Activated CD4-positive, alpha-beta T cell treated with anti-CD3 and anti-CD28 coated beads for 36 hours (primary cell): ENCODE data around the gene RABGAP1L. TPM values are rescaled to one million over a fixed set of nuclear protein-coding genes. Genes with fewer than 3 reads are reported as not detected.

Source experiments
- ATAC-seq: fragments of 200-7000 bp; cut with Tn5 transposase; one replicate; pipeline ENCODE4 v1.10.0; 2021; ENCODE audit warnings: mild to moderate bottlenecking, moderate library complexity
- CTCF ChIA-PET: fragments of 350-600 bp; sonication (Branson Sonifier 250); formaldehyde crosslinking; loops from one replicate; lab custom pipeline; 2021; ENCODE audit warnings: antibody characterized with exemption; lab: Charles Lee
- POLR2A ChIA-PET: fragments of 350-600 bp; sonication (Branson Sonifier 250); formaldehyde crosslinking; loops from one replicate; lab custom pipeline; 2021; ENCODE audit warnings: antibody characterized with exemption, inconsistent platforms; lab: Charles Lee
- DNase-seq: peaks from one replicate; pipeline ENCODE4 v3.0.0-alpha.2; 2020
- H3K27ac Mint-ChIP-seq: one replicate; pipeline ENCODE4 v1.8.0; 2021; ENCODE audit warnings: mixed read lengths
- H3K27me3 Mint-ChIP-seq: one replicate; pipeline ENCODE4 v1.8.0; 2021; ENCODE audit warnings: mixed read lengths
- H3K36me3 Mint-ChIP-seq: one replicate; pipeline ENCODE4 v1.8.0; 2021; ENCODE audit warnings: low read depth, mixed read lengths
- H3K4me1 Mint-ChIP-seq: one replicate; pipeline ENCODE4 v1.8.0; 2021; ENCODE audit warnings: mixed read lengths
- H3K4me3 Mint-ChIP-seq: one replicate; pipeline ENCODE4 v1.8.0; 2021; ENCODE audit warnings: mild to moderate bottlenecking, moderate library complexity, mixed read lengths
- H3K9me3 Mint-ChIP-seq: one replicate; pipeline ENCODE4 v1.8.0; 2021; ENCODE audit warnings: low read depth, mixed read lengths
- intact Hi-C, 2 experiments: fragments of 100-400 bp; cut with DNase I in 1 of 2; cut with micrococcal nuclease in 1 of 2; formaldehyde crosslinking; loops; one replicate each; pipeline versions ENCODE4 v1.14.2 to v1.15.1; 2022 to 2024; cut with DNase I, micrococcal nuclease
- total RNA-seq, 2 experiments: library from RNA; stranded (reverse); gene quantifications; one replicate each; pipeline ENCODE4 v1.2.3, GENCODE V29; 2021

RABGAP1L gene
- total RNA-seq, 2 experiments from 2014 or later: 22.6 to 29.9 TPM

DNA sequence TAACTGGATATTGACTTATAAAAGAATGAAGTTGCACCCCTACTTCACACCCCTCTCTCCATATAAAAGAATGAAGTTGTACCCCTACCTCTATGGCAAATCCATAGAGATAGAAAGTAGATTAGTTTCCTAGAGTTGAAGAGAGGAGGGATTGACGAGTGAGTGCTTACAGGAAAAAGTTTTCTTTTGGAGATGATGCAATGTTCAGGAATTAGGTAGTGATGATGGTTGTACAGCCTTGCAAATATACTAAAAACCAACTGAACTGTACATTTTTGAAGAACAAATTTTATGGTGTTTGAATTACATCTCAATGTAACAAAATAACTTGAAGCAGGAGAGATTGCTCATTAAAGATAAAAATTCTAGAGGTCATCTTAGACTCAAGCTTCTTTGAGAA, 561.3 kb downstream of the RABGAP1L start:
- Mint-ChIP-seq H3K4me1 (no peaks in the 10 kb centered on the region), H3K4me3 (no peak overlapping the region), H3K9me3 (peaks cover 1% of the 10 kb centered on the region), H3K36me3 (peaks cover 2% of the 10 kb centered on the region), H3K27ac (no peak overlapping the region), H3K27me3 (no peaks in the 10 kb centered on the region)
- no peak for ATAC-seq
- intact Hi-C loops: no loop called here
- no peak for DNase-seq
- POLR2A ChIA-PET: no interaction called here
- CTCF ChIA-PET: no interaction called here

DNA sequence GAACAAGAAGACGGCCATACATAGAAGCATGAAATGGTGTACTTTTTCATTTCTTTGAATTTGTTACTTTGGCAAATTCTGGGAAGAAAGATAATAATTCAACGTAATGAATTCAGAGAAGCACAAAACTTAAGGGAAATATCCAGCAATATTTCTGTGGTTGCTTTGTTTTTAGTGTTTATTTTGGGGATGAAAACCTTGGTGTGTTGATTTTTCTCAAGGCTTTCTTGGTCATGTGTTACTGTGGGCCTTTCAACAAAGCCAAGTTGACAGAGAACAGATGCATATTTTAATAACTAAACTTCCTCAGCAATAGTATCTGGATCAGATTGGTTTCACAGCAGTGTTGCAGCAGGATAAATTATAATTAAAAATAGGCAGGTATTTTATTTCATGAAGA, 561.9 kb downstream of the RABGAP1L start:
- Mint-ChIP-seq H3K9me3 (peaks cover 1% of the 10 kb centered on the region), H3K4me1 (no peaks in the 10 kb centered on the region), H3K4me3 (no peak overlapping the region), H3K36me3 (peaks cover 2% of the 10 kb centered on the region), H3K27ac (no peak overlapping the region), H3K27me3 (no peaks in the 10 kb centered on the region)
- DNase-seq: no peak
- ChIA-PET CTCF (no interaction called here), POLR2A (no interaction called here)
- intact Hi-C loops: no loop called here
- no peak for ATAC-seq

DNA sequence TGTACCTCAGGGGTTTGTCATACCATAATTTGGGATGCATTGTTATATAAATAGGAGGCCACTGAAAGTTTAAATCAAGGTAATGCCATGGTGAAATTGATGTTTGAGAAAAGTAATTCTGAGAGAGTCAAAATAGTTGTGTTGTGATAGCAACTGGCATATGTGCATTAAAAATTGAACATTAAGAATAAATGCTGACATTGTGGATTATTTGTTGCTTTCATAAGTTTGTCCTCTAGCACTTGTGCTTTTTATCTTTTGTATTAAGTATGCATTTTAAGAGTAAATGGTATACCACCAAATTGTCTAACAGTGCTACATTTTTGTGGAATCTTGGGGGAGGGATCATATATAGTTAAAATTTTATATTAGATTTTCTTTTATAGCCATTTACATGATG, 564.5 kb downstream of the RABGAP1L start:
- DNase-seq: no peak
- no peak overlapping the region for H3K27ac Mint-ChIP-seq
- POLR2A ChIA-PET: no interaction called here
- no peak for ATAC-seq
- H3K4me3 Mint-ChIP-seq: no peak overlapping the region
- CTCF ChIA-PET: interaction anchor here (0.8 kb wide), 1 partner anchor 461 kb away, joined by 3 read pairs; no protein-coding TSS in a partner anchor
- H3K4me1 Mint-ChIP-seq: no peaks in the 10 kb centered on the region
- no peaks in the 10 kb centered on the region for H3K27me3 Mint-ChIP-seq
- peaks cover 1% of the 10 kb centered on the region for H3K9me3 Mint-ChIP-seq
- peaks cover 2% of the 10 kb centered on the region for H3K36me3 Mint-ChIP-seq
- intact Hi-C loops: no loop called here

DNA sequence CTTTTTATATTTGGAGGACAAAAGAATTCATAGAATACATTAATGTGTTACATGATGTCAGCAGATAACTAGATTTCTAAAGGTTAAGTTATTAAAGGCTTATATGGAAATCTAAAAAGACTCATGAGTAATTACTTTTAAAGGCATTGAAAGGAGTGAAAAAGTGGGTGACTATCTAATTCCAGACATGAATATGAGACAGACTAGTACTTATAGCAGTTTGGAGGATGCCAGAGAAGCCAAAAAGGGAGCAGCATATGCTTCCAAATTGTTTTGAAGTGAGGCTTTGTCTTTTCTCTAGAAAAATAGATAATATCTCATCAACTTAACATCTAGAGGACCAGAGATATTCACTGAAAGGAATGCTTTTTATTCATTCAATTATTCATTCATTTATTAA, 564.9 kb downstream of the RABGAP1L start:
- peaks cover under 1% of the 10 kb centered on the region for H3K9me3 Mint-ChIP-seq
- H3K36me3 Mint-ChIP-seq: peaks cover 2% of the 10 kb centered on the region
- H3K4me1 Mint-ChIP-seq: no peaks in the 10 kb centered on the region
- CTCF ChIA-PET: no interaction called here
- H3K27me3 Mint-ChIP-seq: no peaks in the 10 kb centered on the region
- intact Hi-C loops: no loop called here
- H3K27ac Mint-ChIP-seq: no peak overlapping the region
- no peak overlapping the region for H3K4me3 Mint-ChIP-seq
- ATAC-seq: no peak
- POLR2A ChIA-PET: no interaction called here
- DNase-seq: no peak

DNA sequence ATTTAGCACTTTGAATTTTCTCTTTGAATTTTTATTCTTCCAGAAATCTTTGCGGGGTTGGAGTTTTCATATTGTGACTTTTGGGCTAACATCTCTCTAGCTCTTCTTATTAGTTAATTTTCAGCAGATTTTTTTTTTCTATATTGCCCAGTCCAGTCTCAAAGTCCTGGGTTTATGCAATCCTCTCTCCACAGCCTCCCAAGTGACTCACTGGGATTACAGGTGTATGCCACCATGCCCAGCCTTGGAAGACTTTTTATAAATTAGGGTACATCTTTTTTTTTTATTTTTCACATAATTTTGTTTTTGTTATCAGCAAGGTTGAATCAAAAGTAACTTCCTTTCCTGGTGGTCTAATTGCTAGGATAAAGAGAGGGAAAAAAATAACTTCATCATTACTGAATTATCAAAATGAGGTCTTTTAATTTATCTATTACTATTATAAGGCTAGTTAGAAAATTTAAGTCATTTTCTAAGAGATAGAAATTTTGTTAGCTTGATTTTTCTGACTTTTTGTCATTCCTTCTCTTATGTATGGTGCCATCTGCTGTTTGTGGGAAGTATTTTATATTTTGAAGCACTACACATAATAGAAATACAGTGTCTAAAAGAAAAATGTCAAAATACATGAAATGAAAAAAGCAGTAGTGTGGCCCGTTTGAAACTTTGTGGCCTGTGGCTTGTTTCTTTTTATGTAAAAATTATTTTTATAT, 567.0 kb downstream of the RABGAP1L start:
- no peak for DNase-seq
- ChIA-PET POLR2A (interaction anchor here (0.5 kb wide), 1 partner anchor 78 kb away, joined by 8 read pairs; no protein-coding TSS in a partner anchor), CTCF (interaction anchor here (0.5 to 2.8 kb wide), 7 partner anchors 14 to 1312 kb away, joined by 3 to 30 read pairs (median 3); no protein-coding TSS in a partner anchor)
- Mint-ChIP-seq H3K4me3 (no peak overlapping the region), H3K4me1 (no peaks in the 10 kb centered on the region), H3K27ac (no peak overlapping the region), H3K27me3 (no peaks in the 10 kb centered on the region), H3K9me3 (no peaks in the 10 kb centered on the region), H3K36me3 (no peaks in the 10 kb centered on the region)
- ATAC-seq: no peak
- intact Hi-C loops: loop anchor here (1.0 to 2.0 kb wide), 3 partner anchors 464 to 468 kb away; no protein-coding TSS in a partner anchor

DNA sequence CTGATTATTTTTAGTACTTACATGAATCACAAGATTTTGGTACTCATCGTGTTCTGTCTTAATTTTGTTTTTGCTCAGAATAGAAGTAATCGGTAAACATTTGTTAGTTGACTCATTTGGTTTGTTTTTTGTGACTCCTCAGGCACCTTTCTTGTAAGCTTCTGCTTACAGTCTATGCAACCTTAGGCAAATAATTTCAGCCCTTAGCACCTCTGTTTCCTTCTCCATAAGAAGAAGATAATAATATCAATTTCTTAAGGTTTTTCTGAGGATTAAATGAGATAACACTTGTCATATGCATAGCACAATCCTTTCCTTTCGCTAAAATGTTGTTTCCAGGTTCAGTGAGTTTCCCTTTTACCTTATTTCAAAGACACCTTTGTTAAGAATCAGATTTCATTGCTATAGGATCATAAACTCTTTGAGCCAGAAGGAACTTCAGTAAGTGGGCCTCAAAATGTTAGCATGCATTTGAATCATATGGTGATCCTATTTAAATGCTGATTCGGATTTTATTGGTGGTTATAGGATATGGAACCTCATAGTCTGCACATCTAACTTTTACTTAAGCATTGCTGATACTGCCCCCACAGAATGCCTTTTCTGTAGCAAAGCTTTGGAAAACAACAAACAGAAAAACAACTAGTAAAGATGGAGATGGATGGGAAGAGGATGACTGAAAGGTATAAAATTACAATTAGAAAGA, 567.7 kb downstream of the RABGAP1L start:
- no peaks in the 10 kb centered on the region for H3K36me3 Mint-ChIP-seq
- DNase-seq: no peak
- no peak for ATAC-seq
- no peaks in the 10 kb centered on the region for H3K27me3 Mint-ChIP-seq
- H3K9me3 Mint-ChIP-seq: no peaks in the 10 kb centered on the region
- intact Hi-C loops: loop anchor here (1.0 to 2.0 kb wide), 3 partner anchors 464 to 469 kb away; no protein-coding TSS in a partner anchor
- H3K4me1 Mint-ChIP-seq: no peaks in the 10 kb centered on the region
- ChIA-PET POLR2A (no interaction called here), CTCF (interaction anchor here (0.6 to 2.8 kb wide), 7 partner anchors 13 to 1459 kb away, joined by 3 to 30 read pairs (median 3); no protein-coding TSS in a partner anchor)
- no peak overlapping the region for H3K4me3 Mint-ChIP-seq
- no peak overlapping the region for H3K27ac Mint-ChIP-seq

DNA sequence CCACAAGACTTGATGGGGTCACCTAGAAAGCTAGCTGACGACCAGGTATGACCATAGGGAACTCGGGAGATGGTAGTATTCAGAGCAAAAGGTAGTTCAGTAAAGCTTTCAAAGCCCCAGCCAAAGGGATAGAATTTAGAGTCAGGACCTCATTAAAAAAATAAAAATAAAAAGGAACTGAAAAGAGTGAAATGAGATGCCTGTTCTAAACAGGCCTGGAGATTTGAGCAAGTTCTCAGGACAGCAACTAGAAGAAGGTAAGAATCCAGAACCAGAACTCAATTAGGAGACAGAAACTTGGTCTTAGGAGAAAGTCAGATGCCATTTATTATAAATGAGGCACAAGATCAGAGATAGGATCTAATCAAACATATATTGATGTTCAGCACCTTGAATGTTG, 575.0 kb downstream of the RABGAP1L start:
- Mint-ChIP-seq H3K9me3 (peaks cover 11% of the 10 kb centered on the region), H3K4me1 (no peaks in the 10 kb centered on the region), H3K36me3 (no peaks in the 10 kb centered on the region), H3K27ac (no peak overlapping the region), H3K4me3 (no peak overlapping the region), H3K27me3 (no peaks in the 10 kb centered on the region)
- ATAC-seq (no peak), DNase-seq (no peak)
- intact Hi-C loops: no loop called here
- CTCF ChIA-PET: interaction anchor here (0.6 to 1.6 kb wide), 3 partner anchors 20 to 1083 kb away, joined by 3 read pairs; no protein-coding TSS in a partner anchor
- POLR2A ChIA-PET: no interaction called here

DNA sequence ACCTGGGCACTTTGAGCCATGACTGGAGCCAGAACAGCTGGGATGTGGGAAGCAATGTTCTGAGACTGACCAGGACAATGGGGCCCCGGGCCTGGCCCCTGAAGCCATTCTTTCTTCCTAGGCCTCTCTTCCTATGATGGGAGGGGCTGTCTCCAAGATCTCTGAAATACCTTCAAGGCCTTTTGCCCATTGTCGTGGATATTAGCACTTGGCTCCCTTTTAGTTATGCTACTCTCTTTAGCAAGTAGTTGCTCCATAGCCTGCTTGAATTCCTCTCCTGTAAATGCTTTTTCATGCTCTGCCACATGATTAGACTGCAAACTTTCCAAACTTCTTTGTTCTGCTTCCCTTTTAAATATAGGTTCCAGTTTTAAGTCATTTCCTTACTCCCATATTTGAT, 577.5 kb downstream of the RABGAP1L start:
- Mint-ChIP-seq H3K36me3 (no peaks in the 10 kb centered on the region), H3K4me1 (peaks cover 3% of the 10 kb centered on the region), H3K4me3 (no peak overlapping the region), H3K9me3 (peaks cover 11% of the 10 kb centered on the region), H3K27me3 (no peaks in the 10 kb centered on the region), H3K27ac (no peak overlapping the region)
- CTCF ChIA-PET: no interaction called here
- no peak for DNase-seq
- intact Hi-C loops: no loop called here
- ATAC-seq: no peak
- POLR2A ChIA-PET: no interaction called here

DNA sequence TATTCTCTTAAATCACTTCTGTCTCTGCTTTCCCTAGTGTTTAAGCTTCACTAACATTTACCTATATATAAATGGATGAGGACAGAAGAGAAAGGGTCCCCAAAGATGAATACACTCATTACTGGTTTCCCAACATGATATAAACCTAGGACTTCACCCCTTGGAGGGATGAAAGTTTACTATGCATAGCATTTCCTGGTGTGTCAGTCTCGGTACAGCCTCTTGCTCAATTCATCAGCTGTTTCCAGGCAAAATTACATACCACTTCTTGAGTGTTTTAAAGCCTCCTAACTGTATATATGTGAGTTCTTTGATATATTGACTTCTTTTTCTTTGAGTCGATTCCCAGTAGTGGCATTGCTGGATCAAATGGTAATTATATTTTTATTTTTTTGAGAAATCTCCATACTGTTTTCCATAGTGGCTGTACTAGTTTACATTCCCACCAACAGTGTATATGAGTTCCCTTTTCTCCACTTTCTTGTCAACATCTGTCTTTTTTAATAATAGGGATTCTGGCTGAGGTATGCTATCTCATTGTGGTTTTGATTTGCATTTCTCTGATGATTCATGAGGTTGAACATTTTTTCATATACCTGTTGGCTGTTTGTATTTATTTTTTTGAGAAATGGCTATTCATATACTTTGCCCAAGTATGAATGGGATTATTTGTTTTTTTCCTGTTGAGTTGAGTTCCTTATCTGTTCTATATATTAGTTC, 581.1 kb downstream of the RABGAP1L start:
- intact Hi-C loops: loop anchor here in 1 of 2 experiments (5.0 kb wide), 2 partner anchors 1308 to 1993 kb away; no protein-coding TSS in a partner anchor
- no peak overlapping the region for H3K27ac Mint-ChIP-seq
- no peaks in the 10 kb centered on the region for H3K27me3 Mint-ChIP-seq
- peaks cover 11% of the 10 kb centered on the region for H3K9me3 Mint-ChIP-seq
- POLR2A ChIA-PET: no interaction called here
- H3K4me1 Mint-ChIP-seq: peaks cover 3% of the 10 kb centered on the region
- CTCF ChIA-PET: interaction anchor here (1.0 to 3.0 kb wide), 2 partner anchors 14 to 478 kb away, joined by 3 to 13 read pairs; no protein-coding TSS in a partner anchor
- H3K36me3 Mint-ChIP-seq: no peaks in the 10 kb centered on the region
- ATAC-seq (no peak), DNase-seq (no peak)
- H3K4me3 Mint-ChIP-seq: no peak overlapping the region

DNA sequence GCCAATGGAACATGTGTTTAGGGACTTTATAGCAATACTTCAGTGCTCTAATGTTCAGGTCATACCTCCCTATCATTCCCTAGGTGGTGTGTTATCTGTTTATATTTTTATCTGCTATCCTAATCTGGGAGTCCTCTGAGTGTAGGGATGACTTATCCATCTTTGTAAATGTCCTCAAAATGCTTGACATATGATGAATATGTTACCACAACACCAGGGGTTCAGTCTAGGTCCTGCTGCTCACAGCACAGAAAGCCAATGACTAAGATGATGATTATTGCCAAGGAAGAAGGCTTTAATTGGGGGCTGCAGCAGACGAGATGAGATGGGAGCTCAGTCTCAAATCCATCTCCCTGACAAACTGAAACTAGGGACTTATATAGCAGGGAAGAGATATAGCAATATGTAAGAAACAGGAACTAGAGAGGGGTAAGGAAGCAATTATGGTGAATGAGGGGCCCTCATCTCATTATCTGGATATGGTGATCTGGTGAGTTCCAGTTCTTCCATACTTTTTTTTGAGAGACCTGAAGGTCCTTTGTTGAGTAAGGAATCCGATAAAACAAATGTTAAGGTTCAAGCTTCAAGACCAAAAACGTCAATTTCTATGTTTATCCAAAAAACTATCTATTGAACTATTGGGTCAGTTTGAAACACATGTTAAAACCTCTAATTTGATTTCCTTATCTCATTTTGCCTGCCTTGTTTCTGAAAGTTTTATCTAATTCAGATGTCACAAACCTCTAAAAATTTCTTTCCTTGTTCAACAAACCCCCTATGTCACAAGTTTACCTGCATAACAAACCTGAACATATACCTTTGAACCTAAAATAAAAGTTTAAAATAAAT, 583.7 kb downstream of the RABGAP1L start:
- no peaks in the 10 kb centered on the region for H3K27me3 Mint-ChIP-seq
- no peaks in the 10 kb centered on the region for H3K9me3 Mint-ChIP-seq
- no peak overlapping the region for H3K27ac Mint-ChIP-seq
- ChIA-PET POLR2A (no interaction called here), CTCF (interaction anchor here (0.6 to 2.5 kb wide), 6 partner anchors 23 to 496 kb away, joined by 3 to 11 read pairs (median 5); no protein-coding TSS in a partner anchor)
- no peaks in the 10 kb centered on the region for H3K36me3 Mint-ChIP-seq
- intact Hi-C loops: loop anchor here in 1 of 2 experiments (5.0 kb wide), 2 partner anchors 1311 to 1996 kb away; no protein-coding TSS in a partner anchor
- H3K4me3 Mint-ChIP-seq: no peak overlapping the region
- ATAC-seq (no peak), DNase-seq (no peak)
- H3K4me1 Mint-ChIP-seq: peaks cover 3% of the 10 kb centered on the region
